Measurements from ENCODE around the gene CDH23. TPM values are rescaled to one million over a fixed set of nuclear protein-coding genes. Genes with fewer than 3 reads are reported as not detected.
A peak's percentile ranks its signal among the peaks of the same experiment; 100 is the strongest.

The CDH23 gene
- total and polyA plus RNA-seq, 2 of the 8 experiments (the other 6 are each of a cell fraction or from before 2014, with no cell fraction given): 1.9 to 4.9 TPM

DNA sequence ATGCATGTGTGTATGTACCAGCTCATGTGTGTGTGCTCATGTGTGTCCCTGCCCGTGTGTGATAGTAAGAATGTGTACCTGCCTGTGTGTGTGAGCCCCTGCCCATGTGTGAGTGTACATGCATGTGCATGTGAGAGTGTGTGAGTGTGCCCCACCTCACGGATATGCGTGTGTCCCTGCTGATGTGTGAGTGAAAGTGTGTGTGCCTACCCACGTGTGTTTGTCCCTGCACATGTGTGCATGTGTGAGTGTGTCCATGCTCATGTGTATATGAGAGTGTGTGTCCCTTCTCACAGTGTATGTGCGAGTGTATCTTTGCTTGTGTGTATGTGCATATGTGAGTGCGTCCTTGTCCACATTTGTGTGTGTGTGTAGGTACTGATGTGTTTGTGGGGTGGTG, 69.6 kb downstream of the CDH23 start:
- H3K23me2 ChIP-seq (ENCODE audit: low read depth, low read length): peaks cover 3% of the 10 kb centered on the region; the same call in 1 of the 2 replicates
- no peaks in the 10 kb centered on the region for H3K36me3 ChIP-seq (ENCODE audit: control insufficient read depth in 2 of 4, insufficient read depth in 4 of 4, low read length in 3 of 4)
- no peak overlapping the region for H3K27ac ChIP-seq (ENCODE audit: low read depth, low read length)
- H3K4ac ChIP-seq (replicated peaks; ENCODE audit: insufficient read length, low read depth, low read length): no peak overlapping the region
- FAIRE-seq (no peak), DNase-seq (ENCODE audit: low read depth in 1 of 2, low spot score in 2 of 2) (no peak)
- H3K4me3 ChIP-seq (ENCODE audit: extremely low read depth in 1 of 4, insufficient read depth in 2 of 4, low read depth in 3 of 4, low read length in 4 of 4): no peak overlapping the region
- H2BK120ac ChIP-seq (replicated peaks; ENCODE audit: low read depth, low read length): no peak overlapping the region
- no peak overlapping the region for H3K4me2 ChIP-seq (ENCODE audit: insufficient read depth in 1 of 2, low read depth in 2 of 2, low read length in 2 of 2)
- peaks cover 0 to 2% (median 0%) of the 10 kb centered on the region in 4 experiments; a peak in 1 of 7 replicates for H3K4me1 ChIP-seq (replicated peaks in 1 of 4; ENCODE audit: control insufficient read depth in 3 of 4, insufficient read depth in 4 of 4, low read length in 3 of 4)
- CTCF ChIA-PET (ENCODE audit: partially characterized antibody): no interaction called here
- H2BK15ac ChIP-seq (ENCODE audit: low read length): no peak overlapping the region
- WGBS, 2 experiments (ENCODE audit: extremely low coverage in 1 of 2, insufficient coverage in 1 of 2, insufficient read length in 1 of 2, insufficient replicate concordance in 2 of 2, low coverage in 1 of 2, low lambda C conversion rate in 2 of 2, missing lambda C conversion rate in 1 of 2): 86% methylated on average over 6 of the region's 6 CpGs; no CpG with 5 or more reads in 1 of the 2 experiments
- H4K8ac ChIP-seq (ENCODE audit: extremely low read depth, insufficient read depth, low read length): no peak overlapping the region
- H3K56ac ChIP-seq (replicated peaks; ENCODE audit: insufficient read length, low read depth, low read length): no peak overlapping the region
- H3K79me2 ChIP-seq (ENCODE audit: control insufficient read depth in 1 of 2, insufficient read depth in 2 of 2, low read length in 2 of 2): no peaks in the 10 kb centered on the region
- no peaks in the 10 kb centered on the region for H3K79me1 ChIP-seq (ENCODE audit: low read depth, low read length)
- no peak overlapping the region for H3K23ac ChIP-seq (ENCODE audit: insufficient read length)
- peak overlapping the region; percentile 0 for H4K91ac ChIP-seq (replicated peaks; ENCODE audit: insufficient read length, low read length)
- H3K9ac ChIP-seq (replicated peaks in 1 of 4; ENCODE audit: extremely low read depth in 1 of 4, low read depth in 3 of 4, low read length in 3 of 4): no peak overlapping the region
- H2BK12ac ChIP-seq (ENCODE audit: low read depth, low read length): peak overlapping the region; percentile 40; the same call in 1 of the 2 replicates
- no peak overlapping the region for H2BK20ac ChIP-seq (ENCODE audit: low read length)
- H3K27me3 ChIP-seq (replicated peaks in 1 of 4; ENCODE audit: control insufficient read depth in 3 of 4, extremely low read depth in 1 of 4, insufficient read depth in 3 of 4, low read length in 3 of 4): no peaks in the 10 kb centered on the region
- H4K20me1 ChIP-seq (replicated peaks in 1 of 2; ENCODE audit: control insufficient read depth in 1 of 2, insufficient read depth in 2 of 2, low read length in 2 of 2): peaks cover 3 to 4% of the 10 kb centered on the region in 2 experiments
- POLR2A ChIA-PET (ENCODE audit: partially characterized antibody): no interaction called here
- H3K9me3 ChIP-seq (ENCODE audit: insufficient read depth in 2 of 2, low read depth in 1 of 2, low read length in 1 of 2): no peaks in the 10 kb centered on the region
- H2AK5ac ChIP-seq (ENCODE audit: low read depth, low read length): peak overlapping the region; percentile 89
- H3K14ac ChIP-seq (ENCODE audit: insufficient read length): no peak overlapping the region
- H2AFZ ChIP-seq (ENCODE audit: low read length): no peak overlapping the region
- peak overlapping the region; percentile 60 for H2BK5ac ChIP-seq (ENCODE audit: low read depth, low read length)
- H4K5ac ChIP-seq (ENCODE audit: insufficient read length, low read depth, low read length): no peak overlapping the region
- no peak overlapping the region for H3K18ac ChIP-seq (ENCODE audit: extremely low read depth, low read length)
- TF ChIP-seq GABPA (IDR thresholded peaks at IDR 0.05; ENCODE audit: borderline replicate concordance, insufficient read depth, low read length) (no peak), JUN (IDR thresholded peaks at IDR 0.05; ENCODE audit: low read depth, low read length) (no peak), HDAC2 (IDR thresholded peaks at IDR 0.05; ENCODE audit: borderline replicate concordance in 1 of 2, low read depth in 2 of 2, low read length in 2 of 2) (no peak), CBX8 (IDR thresholded peaks at IDR 0.05; ENCODE audit: borderline replicate concordance, low read depth, low read length) (no peak), POLR2A (IDR thresholded peaks at IDR 0.05; ENCODE audit: control extremely low read depth in 1 of 2, low read depth in 2 of 2, low read length in 2 of 2) (no peak), CEBPB (IDR thresholded peaks at IDR 0.05; ENCODE audit: low read depth, low read length) (no peak), TAF1 (IDR thresholded peaks at IDR 0.05; ENCODE audit: low read depth, low read length) (no peak), SP4 (IDR thresholded peaks at IDR 0.05; ENCODE audit: low read length) (no peak), SUZ12 (IDR thresholded peaks at IDR 0.05; ENCODE audit: low read length) (no peak), EGR1 (IDR thresholded peaks at IDR 0.05; ENCODE audit: borderline replicate concordance, low read depth, low read length) (no peak), SIN3A (conservative IDR thresholded peaks at IDR 0.05 in 1 of 2, IDR thresholded peaks at IDR 0.05 in 1 of 2; ENCODE audit: low read depth in 1 of 2, low read length in 2 of 2) (no peak)
